GM21717 (cell line): ENCODE data around the gene IDE.
"Not testable (repeated sequence)": the region's sequence is repeated elsewhere in the genome, so short reads cannot be mapped to it uniquely, and the experiment has no call there.

Source experiments
- ATAC-seq: cut with Tn5 transposase; IDR thresholded peaks from one replicate; pipeline ENCODE4 v1.9.1; 2021; ENCODE audit warnings: mild to moderate bottlenecking, moderate library complexity; ENCODE audit not compliant: unreplicated experiment

Gene IDE

GRCh38 chr10:92420546-92421275 is 153.2 kb downstream of the IDE start:
- no peak for ATAC-seq

- no peak for ATAC-seq
Observed at GRCh38 chr10:92419740-92420545, 153.9 kb downstream of the IDE start.

GRCh38 chr10:92418891-92419290 is 155.0 kb downstream of the IDE start:
- ATAC-seq: no peak

- ATAC-seq: no peak
Observed at GRCh38 chr10:92418221-92418620, 155.7 kb downstream of the IDE start.

GRCh38 chr10:92413519-92413918 is 160.4 kb downstream of the IDE start:
- ATAC-seq: no peak

- no peak for ATAC-seq
Observed at GRCh38 chr10:92413011-92413410, 160.9 kb downstream of the IDE start.

GRCh38 chr10:92411406-92411805 is 162.5 kb downstream of the IDE start:
- no peak for ATAC-seq

GRCh38 chr10:92410501-92410900 is 163.4 kb downstream of the IDE start:
- no peak for ATAC-seq

- no peak for ATAC-seq
Observed at GRCh38 chr10:92408017-92408361, 165.9 kb downstream of the IDE start.

- no peak for ATAC-seq
Observed at GRCh38 chr10:92407305-92408016, 166.4 kb downstream of the IDE start.

- no peak for ATAC-seq
Observed at GRCh38 chr10:92405419-92405924, 168.4 kb downstream of the IDE start.

GRCh38 chr10:92404612-92405418 is 169.1 kb downstream of the IDE start:
- no peak for ATAC-seq

GRCh38 chr10:92402234-92402633 is 171.7 kb downstream of the IDE start:
- not testable (repeated sequence) for ATAC-seq
